Endothelial cell (in vitro differentiated cells): ENCODE data around the gene TBC1D22A. TPM values are rescaled to one million over a fixed set of nuclear protein-coding genes. Genes with fewer than 3 reads are reported as not detected.

Experiments
- DNase-seq: peaks from one replicate; pipeline ENCODE4 v3.0.0; 2021; ENCODE audit warnings: low spot score
- H3K27ac Mint-ChIP-seq: one replicate; pipeline ENCODE4 v1.8.0; 2021; ENCODE audit warnings: mixed read lengths, inconsistent platforms; ENCODE audit not compliant: unreplicated experiment
- H3K27me3 Mint-ChIP-seq: one replicate; pipeline ENCODE4 v1.8.0; 2021; ENCODE audit warnings: mild to moderate bottlenecking, moderate library complexity, mixed read lengths, inconsistent platforms; ENCODE audit not compliant: unreplicated experiment
- H3K36me3 Mint-ChIP-seq: one replicate; pipeline ENCODE4 v1.8.0; 2021; ENCODE audit warnings: mild to moderate bottlenecking, low read depth, mixed read lengths, inconsistent platforms; ENCODE audit not compliant: unreplicated experiment
- H3K4me1 Mint-ChIP-seq: one replicate; pipeline ENCODE4 v1.8.0; 2021; ENCODE audit warnings: mild to moderate bottlenecking, mixed read lengths, inconsistent platforms; ENCODE audit not compliant: unreplicated experiment
- H3K4me3 Mint-ChIP-seq: one replicate; pipeline ENCODE4 v1.8.0; 2021; ENCODE audit warnings: mild to moderate bottlenecking, mixed read lengths, inconsistent platforms; ENCODE audit not compliant: unreplicated experiment
- H3K9me3 Mint-ChIP-seq: one replicate; pipeline ENCODE4 v1.8.0; 2021; ENCODE audit warnings: mixed read lengths, inconsistent platforms; ENCODE audit not compliant: unreplicated experiment
- CTCF ChIP-seq: fragments of 200-600 bp; sonication (generic); IDR thresholded peaks from one replicate; pipeline ENCODE4 v1.5.0; 2021; ENCODE audit warnings: antibody characterized with exemption; ENCODE audit not compliant: unreplicated experiment
- total RNA-seq: library from RNA; stranded (reverse); fragmentation: NEBNext Ultra II Directional; extraction: Animal tissue kit (Norgen Biotek cat#: 25700); gene quantifications from one replicate; pipeline ENCODE4 v1.2.1, GENCODE V29; 2021; ENCODE audit not compliant: unreplicated experiment

Gene TBC1D22A
- total RNA-seq, 1 donor from 2014 or later: 25.3 TPM

- TF ChIP-seq CTCF: no peak
- H3K4me3 Mint-ChIP-seq: no peak overlapping the region
- H3K36me3 Mint-ChIP-seq: peaks cover 11% of the 10 kb centered on the region
- DNase-seq: no peak
- peak overlapping the region; percentile 48 for H3K27ac Mint-ChIP-seq
- H3K27me3 Mint-ChIP-seq: peaks cover 2% of the 10 kb centered on the region
- peaks cover 7% of the 10 kb centered on the region for H3K9me3 Mint-ChIP-seq
- H3K4me1 Mint-ChIP-seq: peaks cover 13% of the 10 kb centered on the region
Measured at GRCh38 chr22:47163856-47164513, 401.5 kb downstream of the TBC1D22A start.

GRCh38 chr22:47164514-47165337, 402.3 kb downstream of the TBC1D22A start:
- Mint-ChIP-seq H3K4me3 (no peak overlapping the region), H3K36me3 (peaks cover 12% of the 10 kb centered on the region), H3K4me1 (peaks cover 13% of the 10 kb centered on the region), H3K27ac (peak overlapping the region; percentile 48), H3K27me3 (peaks cover 2% of the 10 kb centered on the region), H3K9me3 (peaks cover 7% of the 10 kb centered on the region)
- TF ChIP-seq CTCF: no peak
- peak; percentile 31 for DNase-seq

- DNase-seq: no peak
- H3K4me3 Mint-ChIP-seq: no peak overlapping the region
- H3K27ac Mint-ChIP-seq: no peak overlapping the region
- peaks cover 7% of the 10 kb centered on the region for H3K9me3 Mint-ChIP-seq
- TF ChIP-seq CTCF: no peak
- peaks cover 19% of the 10 kb centered on the region for H3K36me3 Mint-ChIP-seq
- H3K4me1 Mint-ChIP-seq: peaks cover 15% of the 10 kb centered on the region
- peaks cover 4% of the 10 kb centered on the region for H3K27me3 Mint-ChIP-seq
Measured at GRCh38 chr22:47165338-47166032, 403.0 kb downstream of the TBC1D22A start.

- peaks cover 7% of the 10 kb centered on the region for H3K9me3 Mint-ChIP-seq
- no peak overlapping the region for H3K4me3 Mint-ChIP-seq
- H3K36me3 Mint-ChIP-seq: peaks cover 19% of the 10 kb centered on the region
- H3K27ac Mint-ChIP-seq: no peak overlapping the region
- no peak for TF ChIP-seq CTCF
- peaks cover 4% of the 10 kb centered on the region for H3K27me3 Mint-ChIP-seq
- H3K4me1 Mint-ChIP-seq: peaks cover 15% of the 10 kb centered on the region
- no peak for DNase-seq
Measured at GRCh38 chr22:47166033-47166404, 403.6 kb downstream of the TBC1D22A start.
